MCF 10A (cell line): ENCODE results near the gene TLN1. TPM values are rescaled to one million over a fixed set of nuclear protein-coding genes. Genes with fewer than 3 reads are reported as not detected.

ENCODE experiments used
- BruUV-seq: library from RNA; stranded (reverse); fragments of 400-500 nt; replicated peaks from 2 replicates; lab custom pipeline; 2021; lab: Mats Ljungman, UMichigan
- CTCF ChIA-PET: fragments of 300-600 bp; sonication (Branson Sonifier 250); formaldehyde crosslinking; extraction: SDS; loops from one replicate; lab custom pipeline; 2021; ENCODE audit warnings: antibody characterized with exemption, inconsistent platforms; lab: Yijun Ruan, JAX
- POLR2A ChIA-PET: fragments of 300-600, 350-650 bp; sonication (Branson Sonifier 250); formaldehyde crosslinking; extraction: SDS; loops from one replicate; lab custom pipeline; 2020; ENCODE audit warnings: antibody characterized with exemption, inconsistent platforms; lab: Yijun Ruan, JAX
- DNase-seq: peaks from one replicate; pipeline ENCODE4 v3.0.0-alpha.2; 2018; ENCODE audit not compliant: unreplicated experiment
- H3K27ac Mint-ChIP-seq: one replicate; pipeline ENCODE4 v1.8.0; 2022; ENCODE audit warnings: mild to moderate bottlenecking, low read depth, mixed read lengths; ENCODE audit not compliant: unreplicated experiment
- H3K27me3 Mint-ChIP-seq: one replicate; pipeline ENCODE4 v1.8.0; 2022; ENCODE audit warnings: mixed read lengths; ENCODE audit not compliant: insufficient read depth, unreplicated experiment
- H3K36me3 Mint-ChIP-seq: one replicate; pipeline ENCODE4 v1.8.0; 2022; ENCODE audit warnings: mild to moderate bottlenecking, moderate library complexity, mixed read lengths; ENCODE audit not compliant: insufficient read depth, unreplicated experiment
- H3K4me1 Mint-ChIP-seq: one replicate; pipeline ENCODE4 v1.8.0; 2022; ENCODE audit warnings: mixed read lengths; ENCODE audit not compliant: insufficient read depth, unreplicated experiment
- H3K4me3 Mint-ChIP-seq: one replicate; pipeline ENCODE4 v1.8.0; 2022; ENCODE audit warnings: mild to moderate bottlenecking, moderate library complexity, mixed read lengths; ENCODE audit not compliant: unreplicated experiment
- H3K9me3 Mint-ChIP-seq: one replicate; pipeline ENCODE4 v1.8.0; 2022; ENCODE audit warnings: mixed read lengths; ENCODE audit not compliant: unreplicated experiment
- CTCF ChIP-seq: fragments of 200-600 bp; IDR thresholded peaks from one replicate; pipeline ENCODE4 v1.8.0; 2022; ENCODE audit warnings: antibody characterized with exemption, mild to moderate bottlenecking; ENCODE audit not compliant: unreplicated experiment
- intact Hi-C: fragments of 100-400 bp; cut with micrococcal nuclease; formaldehyde crosslinking; loops from 2 replicates; pipeline ENCODE4 v1.14.1; 2022
- total RNA-seq: library from RNA; stranded (reverse); gene quantifications from 2 replicates; pipeline ENCODE4 v1.2.3, GENCODE V29; 2022

Gene TLN1
- total RNA-seq, 1 experiment from 2014 or later: 224 TPM

- H3K36me3 Mint-ChIP-seq: peaks cover 58% of the 10 kb centered on the region
- H3K27ac Mint-ChIP-seq: no peak overlapping the region
- CTCF ChIA-PET: interaction anchor here (4.8 kb wide), 1 partner anchor 13 kb away, joined by 34 read pairs; no protein-coding TSS in a partner anchor
- intact Hi-C loops: no loop called here
- H3K4me3 Mint-ChIP-seq: no peak overlapping the region
- no peaks in the 10 kb centered on the region for H3K27me3 Mint-ChIP-seq
- no peak for DNase-seq
- peaks cover 22% of the 10 kb centered on the region for H3K4me1 Mint-ChIP-seq
- no TSS peak for BruUV-seq
- POLR2A ChIA-PET: interaction anchor here (0.9 to 2.3 kb wide), 2 partner anchors 9 to 35 kb away, joined by 4 to 9 read pairs; partner anchors contain the start of gene CA9
- H3K9me3 Mint-ChIP-seq: no peaks in the 10 kb centered on the region
- TF ChIP-seq CTCF: no peak
Measured at GRCh38 chr9:35683323-35683722, 48.7 kb downstream of the TLN1 start.

GRCh38 chr9:35682520-35683315 lies 49.3 kb downstream of the TLN1 start:
- no TSS peak for BruUV-seq
- Mint-ChIP-seq H3K9me3 (no peaks in the 10 kb centered on the region), H3K36me3 (peaks cover 58% of the 10 kb centered on the region), H3K27me3 (no peaks in the 10 kb centered on the region), H3K27ac (no peak overlapping the region), H3K4me1 (peaks cover 20% of the 10 kb centered on the region), H3K4me3 (no peak overlapping the region)
- ChIA-PET CTCF (interaction anchor here (4.8 kb wide), 1 partner anchor 14 kb away, joined by 34 read pairs; no protein-coding TSS in a partner anchor), POLR2A (interaction anchor here (0.6 to 2.3 kb wide), 3 partner anchors 8 to 605 kb away, joined by 3 to 9 read pairs (median 4); partner anchors contain the start of gene CA9)
- intact Hi-C loops: no loop called here
- no peak for TF ChIP-seq CTCF
- no peak for DNase-seq

- no peak for TF ChIP-seq CTCF
- ChIA-PET CTCF (interaction anchor here (4.8 kb wide), 1 partner anchor 14 kb away, joined by 34 read pairs; no protein-coding TSS in a partner anchor), POLR2A (interaction anchor here (0.6 kb wide), 1 partner anchor 605 kb away, joined by 3 read pairs; no protein-coding TSS in a partner anchor)
- intact Hi-C loops: no loop called here
- no peak for DNase-seq
- Mint-ChIP-seq H3K27ac (no peak overlapping the region), H3K27me3 (no peaks in the 10 kb centered on the region), H3K4me3 (no peak overlapping the region), H3K36me3 (peaks cover 52% of the 10 kb centered on the region), H3K4me1 (peaks cover 14% of the 10 kb centered on the region), H3K9me3 (no peaks in the 10 kb centered on the region)
- no TSS peak for BruUV-seq
Measured at GRCh38 chr9:35682051-35682450, 49.9 kb downstream of the TLN1 start.

- Mint-ChIP-seq H3K27me3 (no peaks in the 10 kb centered on the region), H3K27ac (no peak overlapping the region), H3K9me3 (no peaks in the 10 kb centered on the region), H3K36me3 (peaks cover 52% of the 10 kb centered on the region), H3K4me3 (no peak overlapping the region), H3K4me1 (peaks cover 14% of the 10 kb centered on the region)
- no TSS peak for BruUV-seq
- intact Hi-C loops: no loop called here
- ChIA-PET POLR2A (interaction anchor here (0.6 kb wide), 1 partner anchor 495 kb away, joined by 3 read pairs; no protein-coding TSS in a partner anchor), CTCF (interaction anchor here (1.2 kb wide), 1 partner anchor 24 kb away, joined by 3 read pairs; the partner anchor contains the start of genes CCDC107 and RMRP)
- no peak for DNase-seq
- no peak for TF ChIP-seq CTCF
Measured at GRCh38 chr9:35681341-35682002, 50.5 kb downstream of the TLN1 start.
